ENCODE measurements around the gene KIF5A.

KIF5A gene

DNA sequence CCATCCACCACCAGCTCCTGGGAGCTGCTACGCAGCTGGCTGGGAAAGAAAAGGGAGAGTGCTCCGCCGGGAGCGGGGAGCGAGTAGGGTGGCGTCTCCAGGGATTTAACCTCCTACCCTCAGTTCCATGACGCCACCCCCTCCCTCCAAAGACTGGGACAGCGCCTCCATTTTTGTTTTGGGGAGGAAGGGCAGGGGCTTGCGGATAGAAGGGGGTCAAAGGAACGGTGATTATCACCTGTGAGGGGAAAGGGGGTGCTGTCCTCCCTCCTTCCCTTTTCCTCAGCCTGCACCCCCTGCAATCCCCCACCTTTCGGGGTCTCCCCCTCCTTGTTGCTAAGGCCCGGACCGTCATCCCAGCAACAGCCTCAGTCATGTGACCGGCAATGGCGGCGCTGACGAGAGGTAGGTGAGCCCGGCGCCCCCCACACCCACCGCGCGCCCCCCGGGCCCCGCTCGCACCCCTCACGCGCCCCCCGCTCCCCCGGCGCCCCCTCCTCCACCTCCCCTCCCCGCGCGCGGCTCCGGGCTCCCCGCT is 54.7 kb downstream of the KIF5A start, which contains the start of gene DTX3:
Gene DTX3 (plus strand): TSS at position 371 of the 538 bp plus-strand sequence. CDS start 1,694 bp downstream, outside the sequence.
- H3K9ac ChIP-seq (ENCODE audit: low read depth, low read length): peak within 1 kb of the TSS; percentile 80

DNA sequence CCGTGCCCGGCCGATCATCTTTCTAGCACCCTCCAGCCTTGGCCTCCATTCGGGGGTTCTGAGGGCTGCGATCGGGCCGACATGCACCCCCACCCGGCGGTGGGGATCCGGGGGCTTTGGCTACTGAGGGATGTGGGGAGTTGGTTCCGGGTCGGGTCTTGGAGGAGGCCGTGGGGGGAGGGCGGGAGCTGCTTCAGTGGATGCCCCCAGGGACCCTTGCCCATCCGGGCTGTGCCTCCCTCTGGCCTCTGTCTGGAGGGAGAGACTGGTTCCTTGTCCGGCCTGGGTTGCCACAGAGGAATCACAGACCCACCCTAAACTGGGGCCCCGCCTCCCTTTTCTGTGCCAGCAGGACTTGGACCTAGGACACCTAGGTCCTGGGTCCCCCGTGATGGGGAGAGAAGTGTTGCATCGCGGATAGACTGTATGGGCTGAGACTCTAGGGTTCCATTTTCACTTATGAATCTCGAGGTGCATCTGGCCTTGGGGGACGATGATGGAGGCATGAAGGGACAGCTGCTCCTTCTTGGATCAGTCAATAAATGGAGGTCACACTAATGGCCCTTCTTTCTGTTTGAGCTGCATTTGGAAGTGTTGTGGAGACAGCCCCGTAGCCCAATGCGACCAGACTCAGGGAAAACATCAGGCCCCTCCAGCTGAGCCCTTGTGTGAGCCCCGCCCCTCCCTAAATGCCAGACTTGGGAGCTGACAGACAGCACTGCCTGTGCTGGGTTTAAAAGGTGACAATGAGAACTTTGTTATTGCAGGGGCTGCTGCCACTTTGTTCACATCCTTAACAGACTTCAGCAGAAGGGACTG is 55.4 kb downstream of the KIF5A start:
- Histone ChIP-seq H3K4me1 (ENCODE audit: insufficient read depth, low read length) (peaks cover 20% of the 10 kb centered on the region), H3K27ac (ENCODE audit: low read depth, low read length) (no peak overlapping the region), H3K36me3 (ENCODE audit: insufficient read depth, low read length) (peaks cover 35% of the 10 kb centered on the region), H3K9ac (ENCODE audit: low read depth, low read length) (peak overlapping the region; percentile 70), H3K9me3 (ENCODE audit: insufficient read depth, low read depth, low read length) (no peaks in the 10 kb centered on the region), H3K4me3 (ENCODE audit: low read length) (peak overlapping the region; percentile 76), H3K27me3 (ENCODE audit: insufficient read depth, low read length) (no peaks in the 10 kb centered on the region)
- WGBS: 4% methylated on average over 25 of the region's 25 CpGs

More for the DNA sequence above, 54.7 kb downstream of the KIF5A start, which contains the start of gene DTX3:
- Histone ChIP-seq H3K36me3 (ENCODE audit: insufficient read depth, low read length) (peaks cover 41% of the 10 kb centered on the region), H3K4me3 (ENCODE audit: low read length) (peak within 1 kb of the TSS; percentile 76), H3K27me3 (ENCODE audit: insufficient read depth, low read length) (no peaks in the 10 kb centered on the region), H3K9me3 (ENCODE audit: insufficient read depth, low read depth, low read length) (no peaks in the 10 kb centered on the region), H3K27ac (ENCODE audit: low read depth, low read length) (peak within 1 kb of the TSS; percentile 68), H3K4me1 (ENCODE audit: insufficient read depth, low read length) (peaks cover 20% of the 10 kb centered on the region)
- 0% methylated on average over 17 of the region's 36 CpGs for WGBS

GRCh38 chr12:57605811-57606311 is 56.0 kb downstream of the KIF5A start:
- Histone ChIP-seq H3K36me3 (ENCODE audit: insufficient read depth, low read length) (peaks cover 30% of the 10 kb centered on the region), H3K4me3 (ENCODE audit: low read length) (peak overlapping the region; percentile 76), H3K9me3 (ENCODE audit: insufficient read depth, low read depth, low read length) (no peaks in the 10 kb centered on the region), H3K4me1 (ENCODE audit: insufficient read depth, low read length) (peaks cover 20% of the 10 kb centered on the region), H3K27ac (ENCODE audit: low read depth, low read length) (no peak overlapping the region), H3K9ac (ENCODE audit: low read depth, low read length) (no peak overlapping the region), H3K27me3 (ENCODE audit: insufficient read depth, low read length) (peaks cover 6% of the 10 kb centered on the region)
- 70% methylated on average over 4 of the region's 4 CpGs for WGBS

- Histone ChIP-seq H3K9me3 (ENCODE audit: insufficient read depth, low read depth, low read length) (no peaks in the 10 kb centered on the region), H3K4me1 (ENCODE audit: insufficient read depth, low read length) (peaks cover 20% of the 10 kb centered on the region), H3K27ac (ENCODE audit: low read depth, low read length) (no peak overlapping the region), H3K4me3 (ENCODE audit: low read length) (no peak overlapping the region), H3K27me3 (ENCODE audit: insufficient read depth, low read length) (peaks cover 8% of the 10 kb centered on the region), H3K36me3 (ENCODE audit: insufficient read depth, low read length) (peaks cover 25% of the 10 kb centered on the region), H3K9ac (ENCODE audit: low read depth, low read length) (no peak overlapping the region)
- WGBS: 93% methylated on average over 2 of the region's 2 CpGs
Measured at GRCh38 chr12:57606399-57606798, 56.6 kb downstream of the KIF5A start.

- WGBS: 92% methylated on average over 11 of the region's 11 CpGs
Measured at GRCh38 chr12:57606821-57607220, 57.0 kb downstream of the KIF5A start.

DNA sequence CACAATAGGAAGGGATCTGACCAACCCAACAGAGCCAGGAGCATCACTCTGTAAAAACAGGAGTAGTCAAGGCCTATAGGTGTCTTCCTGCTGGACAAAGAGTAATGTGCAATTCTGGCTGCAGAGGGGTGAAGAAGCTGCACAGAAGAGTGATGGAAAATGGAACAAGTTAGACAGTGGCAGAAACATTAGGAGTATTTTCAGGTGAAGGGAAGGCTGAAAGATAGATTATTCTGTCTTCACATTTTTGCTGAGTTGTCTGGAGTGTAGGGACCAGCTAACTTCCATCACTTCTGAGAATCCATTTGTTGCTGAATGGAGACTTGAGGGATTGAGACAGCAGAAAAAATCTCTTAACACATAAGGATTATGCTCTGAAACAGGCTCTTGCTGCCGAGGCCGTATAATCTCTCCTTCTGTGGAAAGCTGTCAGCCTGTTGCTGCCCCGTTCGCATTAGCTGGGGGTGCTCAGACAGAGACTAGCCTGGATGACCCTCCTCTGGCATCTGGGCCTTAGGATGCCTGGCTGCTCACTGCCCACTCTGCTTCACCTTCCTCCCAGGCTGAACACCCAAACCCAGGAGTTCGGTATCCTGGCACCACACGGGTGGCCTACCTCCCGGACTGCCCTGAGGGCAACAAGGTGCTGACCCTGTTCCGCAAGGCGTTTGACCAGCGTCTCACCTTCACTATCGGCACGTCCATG is 58.3 kb downstream of the KIF5A start:
- Histone ChIP-seq H3K9me3 (ENCODE audit: insufficient read depth, low read depth, low read length) (no peaks in the 10 kb centered on the region), H3K27ac (ENCODE audit: low read depth, low read length) (no peak overlapping the region), H3K4me1 (ENCODE audit: insufficient read depth, low read length) (peaks cover 27% of the 10 kb centered on the region), H3K27me3 (ENCODE audit: insufficient read depth, low read length) (peaks cover 21% of the 10 kb centered on the region), H3K9ac (ENCODE audit: low read depth, low read length) (no peak overlapping the region), H3K4me3 (ENCODE audit: low read length) (no peak overlapping the region), H3K36me3 (ENCODE audit: insufficient read depth, low read length) (peaks cover 13% of the 10 kb centered on the region)
- 91% methylated on average over 12 of the region's 12 CpGs for WGBS

More at GRCh38 chr12:57606821-57607220, 57.0 kb downstream of the KIF5A start:
- Histone ChIP-seq H3K9me3 (ENCODE audit: insufficient read depth, low read depth, low read length) (no peaks in the 10 kb centered on the region), H3K27me3 (ENCODE audit: insufficient read depth, low read length) (peaks cover 8% of the 10 kb centered on the region), H3K27ac (ENCODE audit: low read depth, low read length) (no peak overlapping the region), H3K4me1 (ENCODE audit: insufficient read depth, low read length) (peaks cover 20% of the 10 kb centered on the region), H3K9ac (ENCODE audit: low read depth, low read length) (no peak overlapping the region), H3K36me3 (ENCODE audit: insufficient read depth, low read length) (peaks cover 21% of the 10 kb centered on the region), H3K4me3 (ENCODE audit: low read length) (no peak overlapping the region)

- H3K36me3 ChIP-seq (ENCODE audit: insufficient read depth, low read length): peaks cover 13% of the 10 kb centered on the region
- no peak overlapping the region for H3K9ac ChIP-seq (ENCODE audit: low read depth, low read length)
- 32% methylated on average over 16 of the region's 19 CpGs for WGBS
- H3K9me3 ChIP-seq (ENCODE audit: insufficient read depth, low read depth, low read length): no peaks in the 10 kb centered on the region
- peak overlapping the region; percentile 35; the same call in 1 of the 2 replicates for H3K27ac ChIP-seq (ENCODE audit: low read depth, low read length)
- H3K27me3 ChIP-seq (ENCODE audit: insufficient read depth, low read length): peaks cover 23% of the 10 kb centered on the region
- H3K4me1 ChIP-seq (ENCODE audit: insufficient read depth, low read length): peaks cover 22% of the 10 kb centered on the region
- peak overlapping the region; percentile 78 for H3K4me3 ChIP-seq (ENCODE audit: low read length)
Measured at GRCh38 chr12:57609101-57609780, 59.4 kb downstream of the KIF5A start.

GRCh38 chr12:57609781-57610553 is 60.1 kb downstream of the KIF5A start:
- Histone ChIP-seq H3K27ac (ENCODE audit: low read depth, low read length) (no peak overlapping the region; the same call in 1 of the 2 replicates), H3K27me3 (ENCODE audit: insufficient read depth, low read length) (peaks cover 26% of the 10 kb centered on the region), H3K9ac (ENCODE audit: low read depth, low read length) (no peak overlapping the region), H3K36me3 (ENCODE audit: insufficient read depth, low read length) (peaks cover 18% of the 10 kb centered on the region), H3K4me1 (ENCODE audit: insufficient read depth, low read length) (peaks cover 22% of the 10 kb centered on the region), H3K4me3 (ENCODE audit: low read length) (peak overlapping the region; percentile 78), H3K9me3 (ENCODE audit: insufficient read depth, low read depth, low read length) (no peaks in the 10 kb centered on the region)
- 2% methylated on average over 34 of the region's 34 CpGs for WGBS

DNA sequence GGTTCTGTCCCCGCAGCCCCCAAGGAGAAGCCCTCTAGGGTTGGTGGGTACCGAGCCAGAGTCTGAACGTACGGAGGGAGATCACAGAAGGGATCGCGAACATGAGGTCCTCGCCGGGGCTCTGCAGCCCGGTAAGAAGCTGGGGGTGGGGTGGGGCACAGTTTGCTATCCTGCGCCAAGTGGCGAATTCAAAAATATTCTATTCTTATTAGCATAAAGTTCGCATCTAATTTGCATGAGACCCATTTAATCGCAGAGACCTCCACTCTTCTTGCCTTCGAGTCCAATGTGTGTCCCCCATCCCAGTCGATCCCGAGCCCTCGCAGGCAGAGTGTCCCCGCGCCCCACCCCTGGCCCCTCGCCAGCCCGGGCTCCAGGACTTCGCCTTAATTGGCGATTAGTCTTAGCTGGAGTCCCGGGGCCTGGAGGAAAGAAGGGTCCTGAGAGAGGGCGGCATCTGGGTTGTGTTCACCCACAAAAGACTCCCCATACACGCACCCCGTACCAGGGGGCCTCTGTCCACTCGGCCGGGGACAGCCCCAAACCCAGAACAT is 60.8 kb downstream of the KIF5A start:
- H3K4me3 ChIP-seq (ENCODE audit: low read length): peak overlapping the region; percentile 78
- under 1% methylated on average over 29 of the region's 29 CpGs for WGBS
- H3K36me3 ChIP-seq (ENCODE audit: insufficient read depth, low read length): peaks cover 25% of the 10 kb centered on the region
- H3K9ac ChIP-seq (ENCODE audit: low read depth, low read length): no peak overlapping the region
- H3K27me3 ChIP-seq (ENCODE audit: insufficient read depth, low read length): peaks cover 33% of the 10 kb centered on the region
- peaks cover 21% of the 10 kb centered on the region for H3K4me1 ChIP-seq (ENCODE audit: insufficient read depth, low read length)
- no peak overlapping the region for H3K27ac ChIP-seq (ENCODE audit: low read depth, low read length)
- H3K9me3 ChIP-seq (ENCODE audit: insufficient read depth, low read depth, low read length): no peaks in the 10 kb centered on the region
